GM12873 (cell line): ENCODE measurements around the gene PODN.

Source experiments
- TF ChIP-seq, protein P1 (sequence below): IDR thresholded peaks from 2 replicates; pipeline ENCODE4 v1.5.1; 2012; ENCODE audit warnings: low read depth, mild to moderate bottlenecking, moderate library complexity, low read length, control low read depth; ENCODE audit not compliant: insufficient read depth; ENCODE audit errors: missing control alignments

The PODN gene

GRCh38 chr1:53066488-53066887 is 4.5 kb downstream of the PODN start:
- TF ChIP-seq, protein P1, sequence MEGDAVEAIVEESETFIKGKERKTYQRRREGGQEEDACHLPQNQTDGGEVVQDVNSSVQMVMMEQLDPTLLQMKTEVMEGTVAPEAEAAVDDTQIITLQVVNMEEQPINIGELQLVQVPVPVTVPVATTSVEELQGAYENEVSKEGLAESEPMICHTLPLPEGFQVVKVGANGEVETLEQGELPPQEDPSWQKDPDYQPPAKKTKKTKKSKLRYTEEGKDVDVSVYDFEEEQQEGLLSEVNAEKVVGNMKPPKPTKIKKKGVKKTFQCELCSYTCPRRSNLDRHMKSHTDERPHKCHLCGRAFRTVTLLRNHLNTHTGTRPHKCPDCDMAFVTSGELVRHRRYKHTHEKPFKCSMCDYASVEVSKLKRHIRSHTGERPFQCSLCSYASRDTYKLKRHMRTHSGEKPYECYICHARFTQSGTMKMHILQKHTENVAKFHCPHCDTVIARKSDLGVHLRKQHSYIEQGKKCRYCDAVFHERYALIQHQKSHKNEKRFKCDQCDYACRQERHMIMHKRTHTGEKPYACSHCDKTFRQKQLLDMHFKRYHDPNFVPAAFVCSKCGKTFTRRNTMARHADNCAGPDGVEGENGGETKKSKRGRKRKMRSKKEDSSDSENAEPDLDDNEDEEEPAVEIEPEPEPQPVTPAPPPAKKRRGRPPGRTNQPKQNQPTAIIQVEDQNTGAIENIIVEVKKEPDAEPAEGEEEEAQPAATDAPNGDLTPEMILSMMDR = no peak

- TF ChIP-seq, protein P1 = no peak
Observed at GRCh38 chr1:53066891-53067738, 5.1 kb downstream of the PODN start.

- TF ChIP-seq, protein P1 = no peak
Observed at GRCh38 chr1:53067886-53068285, 5.9 kb downstream of the PODN start.

- TF ChIP-seq, protein P1 = no peak
Observed at GRCh38 chr1:53068314-53069099, 6.5 kb downstream of the PODN start.

DNA sequence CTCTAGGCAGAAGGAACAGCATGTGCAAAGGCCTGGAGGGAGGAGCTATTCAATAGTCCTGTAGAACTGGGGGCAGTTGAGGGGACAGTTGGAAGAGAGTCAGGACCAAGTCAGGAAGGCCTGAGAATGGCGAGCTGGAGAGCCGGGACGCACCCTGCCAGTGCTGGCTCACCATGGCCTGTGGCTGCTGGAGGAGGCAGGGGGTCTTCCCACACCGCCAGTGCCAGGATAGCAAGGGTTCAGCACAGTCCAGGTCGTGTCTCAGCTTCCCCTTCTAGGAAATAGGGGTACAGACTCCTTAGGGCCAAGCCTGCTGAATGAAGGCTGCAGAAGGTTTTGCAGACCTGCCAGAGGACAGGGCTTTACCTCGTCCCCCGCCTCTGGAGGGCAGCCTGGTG is 7.3 kb downstream of the PODN start:
- TF ChIP-seq, protein P1 = no peak

DNA sequence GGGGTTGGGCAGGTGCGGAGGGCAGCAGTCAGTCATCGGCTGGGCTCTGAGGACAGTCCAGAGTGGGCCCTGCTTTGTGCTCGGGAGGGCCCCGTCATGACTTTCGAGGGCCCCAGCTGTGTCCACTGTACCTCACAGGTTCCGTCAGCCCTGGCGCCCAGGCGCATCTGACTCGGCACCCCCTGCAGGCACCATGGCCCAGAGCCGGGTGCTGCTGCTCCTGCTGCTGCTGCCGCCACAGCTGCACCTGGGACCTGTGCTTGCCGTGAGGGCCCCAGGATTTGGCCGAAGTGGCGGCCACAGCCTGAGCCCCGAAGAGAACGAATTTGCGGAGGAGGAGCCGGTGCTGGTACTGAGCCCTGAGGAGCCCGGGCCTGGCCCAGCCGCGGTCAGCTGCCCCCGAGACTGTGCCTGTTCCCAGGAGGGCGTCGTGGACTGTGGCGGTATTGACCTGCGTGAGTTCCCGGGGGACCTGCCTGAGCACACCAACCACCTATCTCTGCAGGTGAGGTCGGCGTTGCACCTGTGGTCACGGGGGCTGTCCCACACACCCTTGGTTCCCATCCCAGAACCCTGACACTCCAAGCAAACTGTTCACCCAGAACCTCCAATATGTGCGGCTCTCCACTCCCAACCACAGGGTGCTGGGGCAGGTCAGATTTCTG is 7.8 kb downstream of the PODN start:
- TF ChIP-seq, protein P1 = no peak

DNA sequence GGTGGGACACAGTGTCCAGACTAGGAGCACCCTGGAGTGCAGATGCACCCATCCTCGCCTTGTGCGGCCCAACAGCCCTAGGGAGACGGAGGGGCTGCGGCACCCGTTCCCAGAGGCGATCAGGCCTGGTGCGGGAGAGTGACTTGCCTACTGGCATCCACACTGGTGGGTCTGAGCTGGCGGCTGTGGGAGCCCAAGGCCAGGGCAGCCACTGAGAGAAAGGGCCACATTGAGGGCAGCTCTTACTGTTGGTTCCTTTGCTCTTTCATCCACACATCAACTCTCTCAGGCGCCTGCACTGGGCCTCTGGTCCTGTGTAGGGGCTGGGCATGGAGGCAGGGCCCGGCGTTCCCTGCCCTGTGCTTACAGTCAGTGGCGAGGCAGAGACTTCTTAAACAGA is 8.6 kb downstream of the PODN start:
- TF ChIP-seq, protein P1 = no peak
